GM21528 (cell line): ENCODE data around the gene TMEM107.

Experiments used
- ATAC-seq: cut with Tn5 transposase; IDR thresholded peaks from one replicate; pipeline ENCODE4 v1.9.1; 2021; ENCODE audit warnings: mild to moderate bottlenecking, moderate library complexity; ENCODE audit not compliant: unreplicated experiment, low FRiP score

Gene TMEM107

GRCh38 chr17:8138672-8139371 lies 37.4 kb downstream of the TMEM107 start:
- peak; percentile 69 for ATAC-seq

DNA sequence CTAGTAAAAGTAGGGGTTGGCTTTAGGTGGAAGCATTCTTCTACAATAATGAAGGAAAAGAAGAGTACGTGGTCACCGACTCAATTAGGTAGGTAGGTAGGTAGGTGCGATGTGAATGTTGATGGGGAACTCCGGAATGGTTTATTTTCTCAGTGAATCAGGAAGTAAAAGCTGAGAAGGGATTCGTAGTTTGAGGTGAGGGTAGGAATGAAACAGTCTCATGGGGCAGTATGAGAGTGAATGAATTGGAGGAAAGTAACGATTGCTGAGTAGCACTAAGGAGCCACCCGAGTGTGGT lies 37.9 kb downstream of the TMEM107 start:
- ATAC-seq: no peak

DNA sequence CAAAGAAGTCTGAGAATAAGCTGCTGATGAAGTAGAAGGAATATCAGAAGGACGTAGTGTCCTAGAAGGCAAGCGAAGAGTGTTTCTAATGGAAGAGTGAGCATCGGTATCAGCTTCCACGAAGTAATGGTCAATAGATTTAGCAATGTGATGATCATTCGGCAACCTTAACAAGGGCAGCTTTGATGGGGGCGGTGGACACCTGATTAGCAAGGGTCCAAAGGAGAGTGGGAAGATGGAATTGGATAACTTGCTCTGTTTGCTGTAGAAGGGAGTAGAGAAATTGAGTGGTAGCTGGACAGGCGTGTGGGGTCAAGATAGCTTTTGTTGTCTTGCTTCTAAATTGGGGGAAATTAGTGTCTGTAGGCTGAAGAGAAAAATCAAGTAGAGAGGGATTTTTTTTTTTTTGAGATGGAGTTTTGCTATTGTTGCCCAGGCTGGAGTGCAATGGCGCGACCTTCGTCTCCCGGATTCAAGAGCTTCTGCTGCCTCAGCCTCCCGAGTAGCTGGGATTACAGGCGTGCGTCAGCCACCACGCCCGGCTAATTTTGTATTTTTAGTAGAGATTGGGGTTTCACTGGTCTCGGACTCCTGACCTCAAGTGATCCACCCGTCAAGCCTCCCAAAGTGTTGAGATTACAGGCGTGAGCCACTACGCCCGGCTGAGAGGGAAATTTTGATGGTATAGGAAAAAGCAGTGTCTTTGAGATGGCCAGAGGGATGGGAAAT lies 38.4 kb downstream of the TMEM107 start:
- ATAC-seq: no peak

- ATAC-seq: no peak
These were observed 42.2 kb downstream of the TMEM107 start for GRCh38 chr17:8133941-8134340.

- no peak for ATAC-seq
These were observed 42.8 kb downstream of the TMEM107 start for GRCh38 chr17:8133399-8133798.

DNA sequence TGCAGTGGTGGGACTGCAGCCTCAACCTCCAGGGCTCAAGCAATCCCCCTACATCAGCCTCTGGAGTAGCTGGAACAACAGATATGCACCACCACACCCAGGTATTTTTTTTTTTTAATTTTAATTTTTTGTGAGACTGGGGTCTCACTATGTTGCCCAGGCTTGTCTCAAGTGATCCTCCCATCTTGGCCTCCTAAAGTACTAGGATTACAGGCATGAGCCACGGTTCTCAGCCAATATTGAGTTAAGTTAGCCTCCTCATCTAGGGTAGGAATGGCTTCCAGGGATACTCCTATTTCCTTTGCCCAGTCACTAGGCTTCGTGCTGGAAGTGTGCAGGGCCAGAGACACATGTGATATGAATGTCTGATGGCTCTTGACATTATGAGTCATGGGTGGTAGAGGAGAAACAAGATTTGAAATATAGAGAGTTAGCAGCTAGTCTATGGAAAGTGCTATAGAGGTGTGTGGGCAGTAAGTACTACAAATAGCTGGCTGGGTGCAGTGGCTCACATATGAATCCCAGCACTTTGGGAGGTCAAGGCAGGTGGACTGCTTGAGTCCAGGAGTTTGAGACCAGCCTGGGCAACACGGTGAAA lies 44.2 kb downstream of the TMEM107 start:
- ATAC-seq: no peak

DNA sequence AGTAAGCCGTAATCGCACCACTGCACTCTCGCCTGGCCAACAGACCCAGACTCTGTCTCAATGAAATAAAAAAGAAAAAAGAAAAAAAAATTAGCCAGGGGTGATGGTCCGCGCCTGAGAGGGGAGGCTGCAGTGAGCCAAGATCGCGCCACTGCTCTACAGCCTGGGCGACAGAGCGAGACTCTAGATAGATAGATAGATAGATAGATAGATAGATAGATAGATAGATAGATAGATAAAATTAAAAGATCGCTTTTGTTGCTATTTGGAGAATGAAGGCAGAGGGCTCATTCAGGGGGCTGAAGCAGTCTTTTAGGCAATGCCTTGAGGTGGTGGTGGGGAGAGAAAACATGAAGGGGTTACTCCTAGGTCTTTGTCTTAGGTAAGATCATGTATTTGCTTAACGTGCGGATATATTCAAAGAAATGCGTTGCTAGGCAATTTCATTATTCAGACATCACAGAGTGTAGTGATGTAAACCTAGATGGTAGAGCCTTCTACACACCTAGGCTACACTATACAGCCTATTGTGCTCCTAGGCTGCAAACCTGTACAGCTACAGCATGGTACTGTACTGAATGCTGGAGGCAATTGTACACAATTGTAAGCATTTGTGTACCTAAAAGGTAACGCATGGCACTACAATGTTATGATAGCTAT lies 47.9 kb downstream of the TMEM107 start:
- no peak for ATAC-seq

DNA sequence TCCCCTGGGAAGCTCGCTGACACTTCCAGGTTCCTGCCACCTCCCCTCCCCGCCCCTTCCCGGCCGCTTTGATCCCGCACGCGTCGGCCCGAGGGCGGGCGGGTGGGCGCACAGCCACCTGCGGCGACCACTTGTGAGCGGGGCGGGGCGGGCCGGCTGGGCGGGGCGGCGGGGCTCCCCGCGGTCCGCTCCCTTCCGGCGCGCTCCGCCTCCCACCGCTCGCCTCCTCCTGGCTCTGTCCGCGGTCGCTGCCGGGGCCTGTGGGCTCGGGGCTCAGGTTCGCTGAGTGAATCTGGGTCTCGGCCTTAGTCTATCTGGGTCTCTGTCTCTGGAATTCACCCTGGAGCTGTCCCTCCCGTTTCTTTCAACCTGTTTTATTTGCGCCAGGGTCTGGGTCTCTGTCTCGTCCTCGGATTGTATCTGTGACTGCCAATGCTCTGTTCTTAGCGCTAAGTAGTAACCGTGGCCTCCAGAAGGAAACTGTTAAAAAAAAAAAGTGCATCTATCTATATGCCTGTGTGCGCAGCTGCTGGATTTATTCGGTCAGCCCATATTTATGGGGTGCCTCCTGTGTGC lies 49.6 kb downstream of the TMEM107 start:
- ATAC-seq: no peak

DNA sequence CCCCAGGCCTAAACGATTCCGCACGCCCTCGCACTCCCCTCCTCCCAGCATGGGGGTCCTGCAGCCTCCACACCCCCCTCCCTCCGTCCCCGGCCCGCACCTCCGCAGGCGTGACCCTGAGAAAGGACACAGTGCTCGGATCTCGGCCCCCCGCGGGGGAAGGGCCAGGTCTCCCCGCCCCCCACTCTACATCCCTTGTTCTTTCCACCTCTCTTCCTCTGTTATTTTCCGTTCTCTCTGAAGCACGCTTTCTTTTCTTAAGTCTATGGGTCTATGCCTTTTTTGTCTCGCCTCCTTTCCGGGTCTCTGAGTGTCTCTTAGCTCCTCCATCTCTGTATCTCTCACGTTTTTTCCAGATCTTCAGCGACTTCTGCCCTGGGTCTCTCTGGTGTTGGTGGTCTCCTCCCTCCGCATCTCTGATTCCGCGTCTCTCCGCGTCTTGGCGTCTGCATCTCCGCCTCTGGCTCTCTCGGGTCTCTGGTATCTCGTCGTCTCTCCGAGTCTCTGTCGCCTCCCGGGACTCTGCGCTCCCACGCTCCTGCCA lies 50.2 kb downstream of the TMEM107 start:
- ATAC-seq: no peak

- ATAC-seq: no peak
These were observed 50.8 kb downstream of the TMEM107 start for GRCh38 chr17:8125154-8125946.

DNA sequence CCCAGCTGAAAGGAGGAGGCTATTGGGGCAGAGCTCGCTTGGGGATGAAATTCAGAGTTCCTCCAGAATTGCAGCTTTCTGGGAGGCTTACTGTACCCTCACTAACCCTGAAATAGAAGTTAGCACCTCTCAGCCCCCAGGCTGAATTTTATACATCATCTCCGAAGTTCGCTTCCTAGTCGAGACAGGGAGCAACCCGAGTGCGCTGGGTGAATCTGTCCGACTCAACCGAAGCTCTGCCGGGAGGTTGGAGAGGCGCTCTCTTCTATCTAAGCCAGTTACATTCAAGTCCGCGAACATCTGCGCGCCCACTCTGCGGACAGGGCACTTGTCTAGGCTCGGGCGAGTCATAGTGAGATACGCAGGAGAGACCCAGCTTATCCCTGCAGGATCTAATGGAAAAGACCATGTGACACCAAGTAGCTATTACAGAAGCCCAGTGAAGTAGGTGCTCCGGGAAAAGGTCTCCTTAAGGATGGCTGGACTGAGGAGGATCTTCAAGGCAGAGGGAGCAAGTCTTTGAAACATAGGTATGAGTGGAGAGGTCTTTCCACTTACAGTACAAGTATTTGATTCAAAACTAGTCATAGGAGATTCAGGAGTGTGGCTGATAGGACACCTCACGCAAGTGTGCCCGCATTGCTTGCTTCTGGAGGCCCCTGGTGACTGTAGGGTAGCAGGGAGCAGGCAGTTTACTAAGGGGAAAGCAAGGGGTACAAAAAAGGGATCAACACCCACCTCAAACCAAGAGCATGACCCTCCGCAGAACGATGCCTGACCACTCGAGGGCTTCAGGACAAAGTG lies 51.6 kb downstream of the TMEM107 start:
- no peak for ATAC-seq

DNA sequence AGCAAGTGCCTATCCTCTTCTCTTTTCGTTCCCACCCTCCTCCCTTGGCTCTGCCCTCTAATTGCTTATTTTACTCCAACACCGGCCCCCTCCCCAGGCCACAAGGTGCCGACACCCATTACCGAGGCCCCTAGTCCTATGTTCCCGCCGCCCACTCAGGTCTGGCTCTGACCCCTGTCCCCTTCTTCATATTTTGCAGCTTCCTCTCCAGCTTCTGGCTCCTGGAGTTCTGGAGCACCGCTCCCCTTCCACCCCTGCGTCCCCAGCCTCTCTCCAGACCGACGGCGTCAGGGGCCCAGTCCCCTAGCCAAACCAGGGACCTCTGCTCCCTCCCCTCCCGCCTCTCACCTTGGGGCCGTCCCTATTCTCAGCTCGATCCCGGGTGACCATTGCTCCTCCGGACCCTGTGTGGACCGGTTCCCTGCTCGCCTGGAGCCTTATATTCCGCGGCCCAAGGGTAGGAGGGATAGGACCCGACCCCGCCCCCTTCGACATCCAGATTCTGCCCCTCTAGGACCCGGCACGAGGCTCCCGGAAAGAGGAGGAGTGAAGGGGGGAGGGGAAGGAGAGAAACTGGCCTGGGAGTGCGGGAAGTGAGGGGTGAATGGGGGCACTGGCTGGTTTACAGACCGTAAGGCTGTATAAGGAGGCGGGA lies 52.4 kb downstream of the TMEM107 start, which contains the start of gene HES7:
HES7 (minus strand) TSS at position 412 of the 655 bp plus-strand sequence; CDS start at position 390, 22 bp downstream.
- no peak for ATAC-seq

GRCh38 chr17:8122924-8123694 lies 53.1 kb downstream of the TMEM107 start:
- no peak for ATAC-seq
